Kidney epithelial cell (primary cell): ENCODE measurements around the gene SIK3. TPM values are rescaled to one million over a fixed set of nuclear protein-coding genes. Genes with fewer than 3 reads are reported as not detected.

Experiments used
- DNase-seq: peaks from one replicate; pipeline ENCODE4 v3.0.0-alpha.2; 2010; ENCODE audit warnings: low read depth
- H3K27me3 ChIP-seq: 2 replicates; pipeline ENCODE4 v1.6.0; 2011; ENCODE audit warnings: low read length; ENCODE audit not compliant: control insufficient read depth, insufficient read depth
- H3K36me3 ChIP-seq: 2 replicates; pipeline ENCODE4 v1.5.1; 2011; ENCODE audit warnings: low read length; ENCODE audit not compliant: control insufficient read depth, insufficient read depth
- H3K4me3 ChIP-seq: 2 replicates; pipeline ENCODE4 v1.5.1; 2011; ENCODE audit warnings: low read depth, mild to moderate bottlenecking, control low read depth, low read length
- CTCF ChIP-seq: IDR thresholded peaks from 2 replicates; pipeline ENCODE4 v1.5.1; 2011; ENCODE audit warnings: mild to moderate bottlenecking, moderate library complexity, low read length, control low read depth, inconsistent platforms; ENCODE audit not compliant: insufficient read depth, poor library complexity, severe bottlenecking
- total RNA-seq: library from RNA; depleted of rRNA; stranded (reverse); fragments of >200 nt; gene quantifications from 2 replicates; pipeline ENCODE4 v1.2.3, GENCODE V29; 2015

The SIK3 gene
- total RNA-seq, 1 donor from 2014 or later: 12.9 TPM

GRCh38 chr11:117091753-117092477, 6.3 kb downstream of the SIK3 start:
- no peak for DNase-seq
- Histone ChIP-seq H3K36me3 (no peaks in the 10 kb centered on the region), H3K27me3 (no peaks in the 10 kb centered on the region), H3K4me3 (no peak overlapping the region)
- TF ChIP-seq CTCF: no peak

GRCh38 chr11:117090111-117090706, 8.0 kb downstream of the SIK3 start:
- no peak for DNase-seq
- H3K36me3 ChIP-seq: no peaks in the 10 kb centered on the region
- H3K4me3 ChIP-seq: no peak overlapping the region
- no peaks in the 10 kb centered on the region for H3K27me3 ChIP-seq
- no peak for TF ChIP-seq CTCF

- Histone ChIP-seq H3K4me3 (no peak overlapping the region), H3K27me3 (no peaks in the 10 kb centered on the region), H3K36me3 (no peaks in the 10 kb centered on the region)
- DNase-seq: no peak
- no peak for TF ChIP-seq CTCF
These were observed 8.5 kb downstream of the SIK3 start for GRCh38 chr11:117089685-117090084.

- TF ChIP-seq CTCF: no peak
- H3K4me3 ChIP-seq: no peak overlapping the region
- no peaks in the 10 kb centered on the region for H3K36me3 ChIP-seq
- no peak for DNase-seq
- no peaks in the 10 kb centered on the region for H3K27me3 ChIP-seq
These were observed 10.8 kb downstream of the SIK3 start for GRCh38 chr11:117087446-117087845.

- Histone ChIP-seq H3K4me3 (no peak overlapping the region), H3K36me3 (no peaks in the 10 kb centered on the region), H3K27me3 (no peaks in the 10 kb centered on the region)
- no peak for TF ChIP-seq CTCF
- no peak for DNase-seq
These were observed 13.2 kb downstream of the SIK3 start for GRCh38 chr11:117084992-117085391.
